IPS DF 19.7 (cell line): ENCODE measurements around the gene NUP93.
"Not testable (repeated sequence)": the region's sequence is repeated elsewhere in the genome, so short reads cannot be mapped to it uniquely, and the experiment has no call there.

Experiments
- DNase-seq: peaks from one replicate; pipeline ENCODE4 v3.0.0-alpha.2; 2013; ENCODE audit warnings: low read depth, low spot score

The NUP93 gene

DNA sequence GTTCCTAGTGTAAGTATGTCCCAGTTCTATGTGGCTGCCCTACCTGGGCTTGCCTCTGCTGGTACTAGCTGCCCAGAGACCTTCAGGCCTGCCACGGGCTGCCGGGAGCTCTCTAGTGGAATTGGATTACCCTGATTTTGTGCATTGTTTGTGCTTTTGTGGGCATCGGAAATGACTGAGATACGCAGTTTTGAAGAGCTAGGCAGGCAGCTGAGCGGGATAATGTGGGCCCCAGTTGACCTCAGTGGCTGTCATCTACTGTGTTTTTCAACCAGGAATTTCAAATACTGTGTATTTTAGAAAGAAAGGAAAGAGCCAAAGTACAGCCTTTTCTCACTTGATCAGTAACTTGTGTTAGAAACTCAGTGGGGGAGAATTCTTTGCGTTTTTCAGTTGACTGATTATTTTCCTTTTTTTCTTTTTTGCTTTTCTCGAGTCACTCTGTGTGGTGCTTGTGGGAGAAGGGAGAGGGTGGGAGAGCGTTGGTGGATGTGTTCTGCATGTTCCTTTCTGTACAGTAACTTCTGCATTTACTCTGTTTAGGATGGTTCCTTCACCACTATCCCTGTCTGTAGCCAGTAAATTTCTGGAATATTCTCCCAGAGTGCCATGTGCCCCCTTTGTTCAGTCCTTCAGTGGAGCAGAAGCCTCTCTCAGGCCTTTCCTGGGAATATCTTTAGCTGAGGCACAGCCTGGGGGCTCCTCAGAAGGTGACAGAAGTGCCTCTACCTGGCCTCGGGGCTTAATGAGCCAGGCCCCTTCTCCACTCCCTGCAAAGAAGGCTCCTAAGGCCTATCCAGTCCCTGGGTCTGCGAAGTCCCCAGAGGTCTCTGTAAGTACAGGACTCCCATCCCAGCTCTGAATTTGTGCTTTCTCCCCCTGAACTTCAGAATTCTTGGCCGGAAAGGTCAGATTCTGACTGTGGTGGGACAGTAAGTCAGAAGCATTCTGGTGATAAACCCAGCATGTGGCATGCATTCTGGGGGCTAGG is 120.1 kb downstream of the NUP93 start:
- DNase-seq: no peak

DNA sequence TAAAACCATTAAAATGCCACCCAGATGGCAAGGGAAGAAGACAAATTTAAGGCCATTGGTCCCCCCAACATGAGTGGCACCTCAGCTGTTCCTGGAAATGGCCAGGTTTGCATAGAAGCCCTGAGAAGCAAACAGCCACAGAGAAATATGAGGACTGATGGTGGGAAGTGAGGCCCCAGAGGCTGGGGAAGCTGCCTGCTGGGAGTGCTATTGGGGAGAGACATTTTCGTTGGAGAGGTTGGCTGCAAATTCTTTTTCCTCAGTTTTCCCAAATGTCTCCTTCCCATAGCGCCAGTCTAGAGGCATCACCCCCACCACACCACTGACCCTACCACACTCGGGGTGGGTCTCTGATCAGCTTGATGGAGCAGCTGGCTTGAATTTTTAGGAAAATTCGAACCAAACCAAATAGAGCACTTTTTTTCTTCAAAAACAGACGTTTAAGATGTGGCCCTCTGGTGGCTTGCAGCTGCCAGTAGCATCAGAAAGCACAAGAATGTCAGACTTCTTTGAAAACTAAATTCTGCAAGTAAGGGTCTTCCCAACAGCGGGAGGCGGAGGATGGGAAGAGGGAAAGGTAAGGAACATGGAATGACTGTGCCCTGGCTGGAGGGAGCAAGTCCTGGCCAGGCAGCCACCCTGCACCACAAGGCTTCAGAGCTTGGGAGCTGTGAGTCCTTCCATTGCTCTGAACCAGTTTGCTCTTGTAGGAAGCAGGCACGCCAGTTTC is 121.9 kb downstream of the NUP93 start:
- peak; percentile 52 for DNase-seq

DNA sequence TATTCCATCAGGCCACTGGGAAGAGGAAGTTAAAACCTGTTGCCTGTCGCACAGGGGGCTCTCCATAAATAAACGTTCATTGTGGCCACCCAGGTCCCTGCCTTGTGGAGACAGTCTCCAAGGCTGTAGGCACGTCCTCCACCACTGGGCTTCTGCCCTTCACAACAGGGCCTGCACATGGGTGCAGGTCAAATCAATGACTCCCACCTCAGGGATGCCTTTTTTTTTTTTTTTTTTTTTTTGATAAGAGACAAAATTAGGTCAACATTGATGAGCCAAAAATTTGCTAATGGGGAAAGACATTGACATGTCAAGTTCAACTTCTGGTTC is 122.4 kb downstream of the NUP93 start:
- no peak for DNase-seq

DNA sequence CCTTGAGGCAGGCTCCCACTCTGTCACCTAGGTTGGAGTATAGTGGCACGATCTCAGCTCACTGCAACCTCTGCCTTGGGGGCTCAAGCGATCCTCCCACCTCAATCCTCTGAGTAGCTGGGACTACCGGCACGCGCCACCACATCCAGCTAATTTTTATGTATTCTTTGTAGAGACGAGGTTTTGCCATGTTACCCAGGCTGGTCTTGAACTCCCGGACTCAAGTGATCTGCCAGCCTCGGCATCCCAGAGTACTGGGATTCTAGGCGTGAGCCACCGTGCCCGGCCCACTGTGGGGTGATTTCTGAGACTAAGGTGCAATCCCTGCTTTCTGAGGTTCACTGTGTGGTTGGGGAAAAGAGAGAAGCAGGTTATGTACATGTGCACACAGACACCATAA is 123.0 kb downstream of the NUP93 start:
- DNase-seq: no peak

DNA sequence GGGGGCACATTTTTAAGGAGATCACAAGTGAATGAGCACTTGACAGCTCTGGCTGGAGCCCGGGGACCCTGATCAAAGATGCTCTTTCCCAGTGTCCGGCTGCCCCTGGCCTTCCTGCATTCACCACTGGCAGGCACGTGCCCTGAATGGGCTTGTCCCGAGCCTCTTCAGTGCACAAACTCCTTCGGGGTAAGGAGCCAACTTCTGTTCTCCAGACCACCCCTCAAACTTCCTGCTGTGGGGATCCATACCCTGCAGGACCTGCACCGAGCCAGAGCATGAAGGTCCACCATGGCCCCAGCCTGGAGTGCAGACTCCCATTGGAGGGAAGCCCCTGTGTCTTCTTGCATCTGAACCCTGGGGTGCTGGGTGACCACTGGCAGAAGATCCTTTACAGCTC is 125.3 kb downstream of the NUP93 start:
- DNase-seq: no peak

DNA sequence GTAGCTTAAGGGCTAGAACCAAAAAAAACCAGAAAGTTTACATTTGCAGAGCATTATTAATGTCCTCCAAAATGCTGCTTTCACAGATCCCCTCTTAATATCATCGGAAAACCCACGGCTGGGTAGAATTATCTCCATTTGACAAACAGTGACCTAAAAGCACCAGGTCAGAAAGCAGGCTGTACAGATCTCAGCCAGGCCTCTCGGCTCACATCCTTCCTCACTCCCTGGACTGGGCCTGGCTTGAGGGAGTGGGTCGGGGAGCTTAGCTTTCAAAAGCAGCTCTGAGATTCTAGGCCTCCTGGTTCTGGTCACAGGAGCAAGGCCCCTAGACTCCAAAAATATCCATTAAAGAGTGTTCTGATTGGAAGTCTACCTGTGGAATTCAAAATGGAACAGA is 126.0 kb downstream of the NUP93 start:
- no peak for DNase-seq

DNA sequence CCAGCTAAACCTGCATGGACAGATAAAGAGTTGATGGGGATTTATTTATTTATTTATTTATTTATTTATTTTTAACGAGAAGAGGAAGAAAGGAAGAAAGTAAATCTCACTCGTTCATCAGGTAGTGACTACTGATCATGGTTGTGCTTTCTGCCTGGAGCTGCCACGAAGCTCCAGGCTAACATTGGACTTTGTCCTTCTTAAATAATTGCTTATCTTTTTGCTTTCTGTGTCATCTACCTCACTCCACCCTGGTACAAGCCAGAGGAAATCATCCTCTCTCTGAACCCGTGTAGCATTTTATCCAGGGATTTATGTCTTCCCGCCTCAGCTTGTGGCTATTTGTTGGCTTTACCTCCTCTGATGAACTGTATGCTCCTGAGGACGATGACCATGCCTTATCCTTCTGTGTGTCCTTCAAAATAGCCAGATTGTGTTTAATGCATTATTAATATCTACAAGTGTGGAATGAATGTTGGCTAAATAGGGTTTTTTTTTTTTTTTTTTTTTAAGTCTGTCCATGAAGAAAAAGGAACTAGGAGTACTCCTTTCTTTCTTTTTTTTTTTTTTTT is 127.0 kb downstream of the NUP93 start:
- no peak for DNase-seq

DNA sequence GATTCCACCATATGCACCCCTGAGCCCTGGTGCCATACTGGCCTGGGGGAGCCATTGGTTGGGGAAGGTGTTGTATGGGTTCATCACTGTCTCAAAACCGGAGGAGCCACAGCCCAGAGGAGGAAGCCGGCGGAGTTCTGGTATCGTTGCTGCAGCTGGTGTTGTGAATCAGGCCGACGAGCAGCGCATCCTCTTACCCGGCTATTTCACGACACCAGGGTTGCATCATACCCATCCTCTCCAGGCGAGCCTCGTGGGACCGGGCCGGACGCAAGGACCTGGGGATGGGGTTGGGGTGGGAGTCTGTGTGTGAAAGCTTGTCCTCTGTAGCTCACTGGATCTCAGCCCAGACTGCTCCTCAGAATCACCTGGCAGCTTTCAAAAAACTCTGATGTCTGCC is 128.4 kb downstream of the NUP93 start:
- DNase-seq: no peak

DNA sequence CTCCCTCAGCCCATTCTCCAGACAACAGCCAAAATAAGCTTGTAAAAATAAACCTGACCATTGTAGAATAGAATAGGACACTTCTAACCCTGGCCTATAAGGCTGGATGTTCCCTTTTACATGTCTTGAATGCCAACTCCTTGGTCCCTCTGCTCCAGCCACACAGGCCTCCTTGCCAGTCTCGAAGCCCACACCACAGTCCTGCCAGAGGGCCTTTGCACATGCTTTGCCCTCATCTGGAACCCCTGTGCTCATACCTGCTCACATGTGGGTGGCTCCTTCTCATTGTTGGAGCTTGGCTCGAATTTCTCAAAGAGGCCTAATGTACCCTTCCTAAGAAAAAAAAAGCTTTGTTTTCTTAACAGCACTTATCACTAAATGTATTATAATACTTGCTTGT is 129.7 kb downstream of the NUP93 start:
- no peak for DNase-seq

DNA sequence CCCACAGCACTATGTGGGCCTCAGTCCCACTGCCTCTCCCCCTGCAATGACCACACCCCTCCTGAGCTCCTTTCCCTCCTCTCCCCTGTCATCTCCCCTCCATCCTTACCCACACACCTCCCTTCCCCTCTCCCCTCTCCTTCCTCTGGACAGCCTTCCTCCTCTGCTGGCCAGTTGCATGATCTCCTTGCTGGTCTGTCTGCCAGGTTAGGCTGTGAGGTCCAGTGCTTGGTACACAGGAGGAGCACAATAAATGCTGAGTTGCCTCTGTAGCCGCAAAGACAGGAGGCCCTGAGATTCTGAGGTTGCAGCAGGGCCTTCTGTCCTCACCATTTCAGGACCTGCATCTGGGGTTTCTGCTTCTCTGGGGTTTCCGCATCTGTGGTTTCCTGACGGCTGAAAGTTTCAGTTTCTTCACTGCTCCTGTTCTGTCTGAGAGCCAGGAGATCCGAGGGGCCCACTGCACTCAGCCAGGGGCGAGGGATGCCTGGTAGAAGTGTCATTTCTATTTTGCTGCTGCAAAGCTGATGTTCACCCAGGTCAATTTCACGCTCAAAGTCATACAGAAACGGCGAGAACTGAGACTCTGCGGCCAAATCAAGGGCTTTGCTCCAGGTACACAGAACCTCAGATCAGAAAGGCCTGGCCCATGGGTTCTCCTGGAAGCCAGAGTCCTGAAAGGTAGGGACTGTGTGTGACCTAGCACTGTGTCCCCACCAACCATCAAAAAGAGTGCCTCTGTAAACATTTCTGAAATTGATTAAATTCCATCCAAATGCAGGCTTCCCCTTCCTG is 130.5 kb downstream of the NUP93 start:
- no peak for DNase-seq

DNA sequence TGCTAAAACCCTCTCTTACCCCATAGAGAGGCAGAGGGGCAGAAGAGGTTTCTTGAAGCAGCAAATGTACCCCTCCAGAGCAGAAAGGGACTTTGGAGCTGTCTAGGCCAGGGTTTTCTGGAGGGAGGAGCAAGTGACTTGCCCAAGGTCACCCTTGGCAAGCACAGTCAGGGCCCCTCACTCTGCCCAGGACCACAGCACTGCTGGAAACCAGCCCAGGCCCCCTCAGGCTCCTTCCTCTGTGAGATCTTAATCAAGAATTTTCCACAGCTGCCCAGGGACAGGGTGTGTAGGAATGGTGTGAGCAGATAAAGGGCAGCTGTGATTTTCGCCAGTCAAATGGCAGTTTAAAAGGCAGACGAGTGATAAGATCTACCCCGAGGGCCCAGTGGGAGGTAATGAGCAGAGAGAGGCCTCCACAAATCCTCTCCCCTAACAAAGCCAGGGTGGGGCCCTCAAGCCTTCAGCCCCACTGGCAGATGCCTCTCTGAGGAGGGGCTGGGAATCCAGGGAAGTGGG is 131.2 kb downstream of the NUP93 start:
- no peak for DNase-seq

DNA sequence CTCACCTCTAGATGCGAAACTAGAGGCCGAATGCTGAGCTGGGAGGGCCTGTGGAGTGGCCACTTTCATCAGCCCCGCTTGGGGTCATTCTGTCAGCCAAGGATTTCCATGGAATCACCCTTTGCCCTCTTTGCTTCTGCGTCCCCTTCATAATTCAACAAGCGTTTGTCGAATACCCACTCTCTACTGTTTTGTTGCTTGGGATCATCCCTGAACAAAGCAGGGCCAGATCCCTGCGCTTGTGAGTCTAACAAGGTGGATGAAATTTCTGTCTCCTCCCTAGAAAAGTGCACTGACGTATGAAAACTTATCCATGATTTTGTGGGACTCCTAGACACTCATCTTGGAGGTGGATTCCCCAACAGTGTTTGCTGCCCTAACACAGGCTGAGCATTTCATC is 131.8 kb downstream of the NUP93 start:
- no peak for DNase-seq

DNA sequence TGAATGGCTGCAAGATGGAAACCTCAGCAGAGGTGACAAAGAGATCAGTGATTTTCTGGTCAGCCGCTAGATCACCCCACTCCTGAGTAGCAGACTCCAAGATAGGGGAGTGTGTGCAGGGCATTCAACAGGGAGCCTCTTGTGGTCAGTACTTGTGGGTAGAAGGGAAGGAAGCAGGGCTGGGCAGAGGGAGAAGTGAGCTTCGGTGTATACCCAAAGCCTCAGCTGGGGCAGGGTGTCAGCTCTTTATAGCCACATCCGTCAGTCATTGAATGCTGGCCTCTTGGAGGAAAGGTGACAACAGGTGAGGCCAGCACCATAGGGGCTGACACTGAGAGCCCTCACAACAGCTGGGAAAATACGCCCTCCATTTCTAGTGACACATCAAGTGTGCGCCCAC is 132.8 kb downstream of the NUP93 start:
- no peak for DNase-seq

DNA sequence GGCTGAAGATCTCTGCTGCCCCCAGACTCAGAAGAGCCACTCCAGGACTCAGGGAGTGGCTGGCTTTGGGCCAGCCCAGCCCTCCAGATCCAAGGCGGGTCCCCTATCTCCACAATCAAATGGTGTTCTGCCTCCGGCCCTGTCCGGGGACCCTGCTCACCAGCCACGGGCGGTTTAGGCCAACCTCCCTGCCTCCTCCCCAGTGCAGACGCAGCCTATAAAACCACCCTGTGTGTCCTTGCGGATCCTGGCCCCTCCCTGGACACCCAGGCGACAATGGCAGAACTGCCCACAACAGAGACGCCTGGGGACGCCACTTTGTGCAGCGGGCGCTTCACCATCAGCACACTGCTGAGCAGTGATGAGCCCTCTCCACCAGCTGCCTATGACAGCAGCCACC is 135.0 kb downstream of the NUP93 start, which contains the start of gene SLC12A3:
TSS of gene SLC12A3 (plus strand) at position 248 of the 400 bp plus-strand sequence. CDS start at position 277, 29 bp downstream.
- no peak for DNase-seq

DNA sequence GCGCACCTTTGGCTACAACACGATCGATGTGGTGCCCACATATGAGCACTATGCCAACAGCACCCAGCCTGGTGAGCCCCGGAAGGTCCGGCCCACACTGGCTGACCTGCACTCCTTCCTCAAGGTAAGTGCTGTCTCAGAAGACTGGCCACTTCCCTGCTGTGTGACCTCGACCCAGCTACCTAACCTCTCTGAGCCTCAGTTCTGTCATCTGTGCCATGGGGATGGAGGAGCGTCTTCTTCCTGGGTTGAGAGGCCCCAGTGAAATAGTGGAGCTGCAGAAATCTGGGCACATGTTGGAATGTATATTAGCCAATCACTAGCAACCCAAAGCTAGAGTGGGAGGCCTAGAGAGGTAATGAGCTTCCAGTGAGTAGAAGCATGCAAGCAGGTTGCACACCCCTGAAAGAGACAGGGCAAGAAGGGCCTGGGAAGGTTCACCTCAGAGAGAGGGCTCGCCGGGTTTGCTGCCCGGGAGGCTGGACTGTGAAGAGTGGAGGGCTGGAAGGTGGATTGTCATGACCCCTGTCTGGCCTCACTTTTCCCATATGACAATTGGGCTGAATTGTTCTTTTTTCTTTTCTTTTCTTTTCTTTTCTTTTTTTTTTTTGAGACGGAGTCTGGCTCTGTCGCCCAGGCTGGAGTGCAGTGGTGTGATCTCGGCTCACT is 135.6 kb downstream of the NUP93 start:
- no peak for DNase-seq

DNA sequence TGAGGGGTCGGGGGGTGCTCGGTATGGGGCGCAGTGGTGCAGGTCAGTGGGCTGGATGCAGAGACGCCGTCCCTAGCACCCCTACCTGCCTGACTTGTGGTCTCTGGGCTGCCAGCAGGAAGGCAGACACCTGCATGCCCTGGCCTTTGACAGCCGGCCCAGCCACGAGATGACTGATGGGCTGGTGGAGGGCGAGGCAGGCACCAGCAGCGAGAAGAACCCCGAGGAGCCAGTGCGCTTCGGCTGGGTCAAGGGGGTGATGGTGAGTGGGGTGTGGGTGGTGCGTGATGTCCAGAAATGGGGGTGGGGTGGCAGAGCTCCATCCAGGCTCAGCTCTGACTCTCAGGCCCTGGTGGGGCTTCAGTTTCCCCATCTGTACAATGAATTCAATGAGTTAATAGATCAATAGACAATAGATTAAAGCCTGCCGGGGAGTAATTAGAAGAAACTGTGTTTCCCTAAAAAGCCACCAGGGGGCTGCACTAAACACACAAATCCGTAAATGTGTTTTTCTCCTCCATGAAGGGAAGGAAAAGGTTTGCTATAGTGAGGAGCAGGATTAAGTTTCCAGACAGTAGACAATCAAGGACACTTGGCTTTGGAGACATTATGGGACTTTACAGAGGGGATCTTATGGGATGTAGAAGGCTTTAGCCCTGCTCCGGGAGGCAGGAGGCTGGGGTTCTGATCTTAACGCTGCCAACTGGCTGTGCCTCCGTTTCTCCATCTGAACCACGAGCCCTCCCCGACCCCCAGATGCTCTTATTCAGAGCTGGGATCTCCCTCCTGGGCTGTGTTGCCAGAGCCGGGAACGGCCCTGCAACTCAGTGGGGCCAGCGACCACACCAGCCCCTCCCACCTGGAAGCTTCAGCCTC is 137.3 kb downstream of the NUP93 start:
- no peak for DNase-seq

DNA sequence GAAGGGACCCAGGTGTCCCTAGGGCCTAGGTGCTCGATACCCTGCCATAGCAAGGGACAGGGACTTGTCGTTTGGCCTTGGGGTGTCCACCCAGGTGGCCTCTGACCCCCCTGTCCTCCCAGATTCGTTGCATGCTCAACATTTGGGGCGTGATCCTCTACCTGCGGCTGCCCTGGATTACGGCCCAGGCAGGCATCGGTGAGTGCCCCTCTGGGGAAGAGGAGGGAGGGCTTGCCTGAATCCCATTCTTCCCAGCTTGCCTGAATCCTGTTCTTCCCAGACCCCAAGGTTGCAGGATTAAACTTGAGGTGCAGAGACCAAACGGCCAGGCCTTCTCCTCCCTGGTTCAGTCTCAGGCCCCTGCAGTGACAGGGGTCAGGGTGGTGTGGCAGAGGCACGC is 138.2 kb downstream of the NUP93 start:
- no peak for DNase-seq

DNA sequence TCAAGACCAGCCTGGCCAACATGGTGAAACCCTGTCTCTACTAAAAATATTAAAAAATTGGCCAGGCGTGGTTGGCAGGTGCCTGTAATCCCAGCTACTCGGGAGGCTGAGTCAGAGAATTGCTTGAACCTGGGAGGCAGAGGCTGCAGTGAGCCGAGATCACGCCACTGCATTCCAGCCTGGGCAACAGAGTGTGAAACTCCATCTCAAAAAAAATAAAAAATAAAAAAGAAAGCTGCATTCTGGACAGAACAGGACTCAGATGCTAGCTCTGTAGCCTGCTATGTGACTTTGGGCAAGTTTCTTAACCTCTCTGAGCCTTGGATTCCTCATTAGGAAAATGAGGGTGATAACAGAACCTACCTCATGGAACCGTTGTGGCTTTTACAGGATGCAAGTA is 138.8 kb downstream of the NUP93 start:
- DNase-seq: not testable (repeated sequence)

DNA sequence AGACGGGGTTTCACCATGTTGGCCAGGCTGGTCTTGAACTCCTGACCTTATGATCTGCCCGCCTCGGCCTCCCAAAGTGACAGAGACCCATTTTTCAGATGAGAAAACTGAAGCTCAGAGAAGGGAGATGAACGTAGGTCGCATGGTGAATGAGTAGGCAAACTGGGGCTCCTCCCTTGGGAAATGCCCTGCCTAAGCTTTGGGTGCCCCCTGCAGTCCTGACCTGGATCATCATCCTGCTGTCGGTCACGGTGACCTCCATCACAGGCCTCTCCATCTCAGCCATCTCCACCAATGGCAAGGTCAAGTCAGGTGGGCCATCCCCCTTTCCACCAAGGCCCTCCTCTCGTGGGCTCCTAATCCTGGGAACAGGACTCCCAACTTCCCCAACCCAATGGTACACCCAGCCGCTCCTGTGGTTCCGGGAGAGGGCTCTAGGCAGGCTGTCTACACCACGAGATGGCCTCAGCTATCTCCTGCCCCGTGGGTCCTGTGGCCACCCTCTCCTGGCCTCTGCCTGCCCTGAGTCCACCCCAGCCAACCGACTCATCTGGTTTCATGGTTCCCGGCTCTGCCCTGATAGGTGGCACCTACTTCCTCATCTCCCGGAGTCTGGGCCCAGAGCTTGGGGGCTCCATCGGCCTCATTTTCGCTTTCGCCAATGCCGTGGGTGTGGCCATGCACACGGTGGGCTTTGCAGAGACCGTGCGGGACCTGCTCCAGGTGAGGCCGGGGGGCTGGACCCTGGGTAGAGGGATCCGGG is 139.8 kb downstream of the NUP93 start:
- peak; percentile 67 for DNase-seq
